Stimulated activated CD4-positive, alpha-beta T cell treated with anti-CD3 and anti-CD28 coated beads, Interleukin-1b, Interleukin-23, amount 100 ng/mL, for 48 hours (primary cell): Measurements from ENCODE around the gene CPSF4L.

Source experiments
- DNase-seq: peaks from one replicate; pipeline ENCODE4 v3.0.0-alpha.2; 2020

Gene CPSF4L

GRCh38 chr17:73289549-73290254 is 28.0 kb upstream of the CPSF4L start:
- DNase-seq, result no peak

- DNase-seq, result no peak
Observed at GRCh38 chr17:73288534-73289302, 27.0 kb upstream of the CPSF4L start.

- DNase-seq, result no peak
Observed at GRCh38 chr17:73286863-73287296, 25.2 kb upstream of the CPSF4L start.

GRCh38 chr17:73285916-73286862 is 24.5 kb upstream of the CPSF4L start:
- DNase-seq, result no peak

DNA sequence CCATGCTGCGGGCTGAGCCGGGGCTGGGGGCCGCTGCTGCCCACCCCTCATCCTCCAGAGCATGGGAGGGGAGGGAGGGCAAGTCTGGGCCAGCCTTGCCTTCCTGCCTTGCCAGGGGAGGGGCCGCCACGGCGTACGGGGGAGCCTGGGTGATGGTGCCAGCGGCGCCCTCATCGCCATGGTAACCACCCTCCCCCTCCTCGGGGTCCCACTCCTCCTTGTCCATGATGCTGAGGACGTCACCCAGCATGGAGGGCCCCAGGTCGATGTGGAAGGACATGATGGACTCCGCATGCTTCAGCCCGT is 23.9 kb upstream of the CPSF4L start:
- no peak for DNase-seq

DNA sequence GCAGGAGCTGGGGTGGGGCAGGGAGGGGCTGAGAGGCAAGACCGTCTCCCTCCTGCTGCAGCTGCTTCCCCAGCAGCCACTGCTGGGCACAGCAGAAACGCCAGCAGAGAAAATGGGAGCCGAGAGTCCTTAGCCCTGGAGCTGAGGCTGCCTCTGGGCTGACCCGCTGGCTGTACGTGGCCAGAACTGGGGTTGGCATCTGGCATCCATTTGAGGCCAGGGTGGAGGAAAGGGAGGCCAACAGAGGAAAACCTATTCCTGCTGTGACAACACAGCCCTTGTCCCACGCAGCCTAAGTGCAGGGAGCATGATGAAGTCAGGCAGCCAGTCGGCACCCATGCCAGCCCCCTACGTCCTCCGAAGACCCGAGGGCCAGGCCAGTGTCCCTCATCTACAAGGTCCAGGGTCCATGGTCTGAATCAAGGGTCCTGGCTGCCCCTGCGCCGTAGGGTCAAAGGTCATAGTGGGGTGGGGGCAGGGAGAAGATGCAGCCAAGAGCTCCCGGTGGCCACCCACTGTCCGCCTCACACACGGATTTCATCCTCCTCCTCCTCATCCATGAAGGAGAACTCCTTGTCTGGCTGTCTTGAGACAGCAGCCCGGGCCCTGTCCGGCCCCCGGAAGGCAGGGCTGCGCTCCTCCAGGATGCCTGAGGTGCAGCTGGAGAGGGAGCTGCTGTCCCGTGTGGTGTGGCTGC is 23.4 kb upstream of the CPSF4L start:
- no peak for DNase-seq

GRCh38 chr17:73284354-73284753 is 22.7 kb upstream of the CPSF4L start:
- DNase-seq, result no peak

- DNase-seq, result no peak
Observed at GRCh38 chr17:73283841-73284282, 22.2 kb upstream of the CPSF4L start.

DNA sequence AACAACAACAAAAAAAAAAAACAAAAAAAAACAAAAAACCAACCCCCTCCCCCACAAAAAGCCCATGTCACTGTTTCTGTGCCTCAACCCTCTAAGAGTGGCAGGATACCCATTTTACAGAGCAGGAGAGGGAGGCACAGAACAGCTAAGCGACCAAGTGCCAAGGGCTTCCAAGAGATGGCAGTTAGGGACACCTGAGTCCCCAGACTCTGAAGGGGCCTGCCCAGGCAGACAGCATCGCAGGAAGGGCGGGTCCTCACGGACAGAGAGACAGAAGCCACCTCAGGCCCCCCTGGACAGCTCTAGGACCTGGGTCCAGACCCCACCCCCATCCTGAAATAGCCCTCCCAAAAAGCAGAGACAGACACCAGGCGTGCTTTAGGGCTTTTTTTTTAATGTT is 21.6 kb upstream of the CPSF4L start:
- DNase-seq, result no peak

- no peak for DNase-seq
Observed at GRCh38 chr17:73282629-73283028, 20.9 kb upstream of the CPSF4L start.

DNA sequence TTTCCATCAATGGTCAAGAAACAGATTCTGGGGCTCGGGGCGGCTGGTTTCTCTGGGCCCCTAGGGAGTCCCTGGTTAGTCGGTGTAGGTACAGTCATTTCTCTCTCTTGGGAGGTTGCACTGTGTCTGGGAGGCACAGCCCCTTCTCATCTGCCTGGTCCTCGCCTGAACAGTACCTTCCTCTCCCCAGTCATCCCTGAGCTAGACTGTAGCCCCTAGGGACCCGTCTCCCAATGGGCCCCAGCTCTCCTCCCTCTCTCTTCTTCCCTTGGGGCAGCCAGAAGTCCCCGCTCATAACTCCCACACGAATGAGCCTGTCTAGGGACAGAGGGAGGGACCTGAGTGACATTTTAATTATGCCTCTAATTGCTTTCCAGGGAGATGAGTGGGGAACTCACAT is 20.2 kb upstream of the CPSF4L start:
- no peak for DNase-seq

GRCh38 chr17:73280191-73280590 is 18.5 kb upstream of the CPSF4L start:
- DNase-seq, result no peak

DNA sequence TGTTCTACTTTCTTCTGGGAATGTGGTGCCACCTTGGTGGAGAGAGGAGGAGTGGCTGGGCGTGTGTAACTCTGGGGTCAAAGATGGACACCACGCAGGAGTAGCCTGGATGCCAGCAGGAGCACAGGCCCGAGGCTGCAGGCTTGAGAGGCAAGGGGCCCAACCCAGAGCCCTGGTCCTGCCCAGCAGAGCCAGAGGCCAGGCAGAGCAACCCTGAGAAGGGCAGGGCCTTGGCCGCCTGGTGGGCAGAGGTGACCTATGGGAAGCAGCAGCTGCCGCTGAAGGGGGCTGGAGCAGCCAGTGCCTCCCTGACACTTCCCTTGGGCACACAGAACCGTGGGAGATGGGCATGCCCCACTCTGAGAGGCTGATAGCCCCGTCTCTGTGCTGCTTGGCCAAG is 18.0 kb upstream of the CPSF4L start:
- no peak for DNase-seq

DNA sequence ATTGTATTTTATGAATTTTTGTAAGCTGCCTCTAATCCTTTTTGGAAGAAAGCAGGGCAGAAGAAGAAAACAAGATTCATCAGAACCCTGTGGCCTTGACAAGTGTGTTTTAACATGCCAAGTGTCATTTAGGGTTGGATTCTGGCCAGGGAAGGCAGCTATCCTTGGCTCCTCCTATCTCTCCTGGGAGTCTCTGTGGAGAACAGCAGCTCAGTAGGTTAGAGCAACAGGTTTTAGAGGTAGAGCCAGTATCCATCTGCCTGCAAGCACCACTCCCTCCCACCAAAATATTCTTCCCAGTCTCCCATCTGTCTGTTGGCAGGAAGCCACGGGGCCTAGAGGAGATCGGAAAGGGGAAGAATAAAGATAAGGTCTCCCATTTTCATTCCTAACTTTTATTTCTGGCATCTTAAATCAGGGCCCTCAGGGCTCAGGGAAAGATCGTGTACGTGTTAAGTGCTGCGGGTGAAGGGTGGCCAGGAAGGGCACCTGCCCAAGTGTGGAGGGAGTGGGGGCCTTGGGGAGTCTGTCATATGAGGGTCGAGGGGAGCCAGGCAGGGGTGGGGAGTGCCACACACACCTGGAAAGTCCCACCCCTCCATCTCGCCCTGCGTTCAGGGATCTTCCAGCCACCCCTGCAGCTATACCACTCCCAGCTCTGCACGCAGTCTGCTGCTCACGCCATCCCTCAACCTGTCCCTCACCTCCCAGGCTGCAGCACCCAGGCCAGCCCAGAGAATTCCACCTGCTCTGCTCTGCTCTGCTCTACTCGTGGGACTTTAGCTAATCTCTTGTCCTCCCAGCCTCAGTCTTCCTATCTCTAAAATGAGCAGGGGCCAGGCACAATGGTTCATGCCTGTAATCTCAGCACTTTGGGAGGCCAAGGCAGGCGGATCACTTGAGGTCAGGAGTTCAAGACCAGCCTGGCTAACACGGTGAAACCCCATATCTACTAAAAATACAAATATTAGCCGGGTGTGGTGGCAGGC is 17.1 kb upstream of the CPSF4L start:
- DNase-seq, result no peak

DNA sequence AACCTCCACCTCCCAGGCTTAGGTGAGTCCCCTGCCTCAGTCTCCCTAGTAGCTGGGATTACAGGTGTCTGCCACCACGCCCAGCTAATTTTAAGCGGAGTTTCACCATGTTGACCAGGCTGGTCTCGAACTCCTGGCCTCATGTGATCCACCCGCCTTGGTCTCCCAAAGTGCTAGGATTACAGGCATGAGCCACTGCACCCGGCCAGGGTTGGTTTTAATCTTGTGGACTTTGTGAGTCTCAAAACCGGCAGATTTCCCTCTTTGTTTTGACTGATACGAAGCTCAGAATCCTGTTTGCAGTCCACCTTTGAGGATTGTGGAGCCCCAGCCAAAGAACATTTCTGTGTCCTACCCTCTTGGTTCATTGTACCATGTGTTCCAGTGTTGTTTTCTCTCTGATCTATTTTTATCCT is 16.4 kb upstream of the CPSF4L start:
- DNase-seq, result no peak

DNA sequence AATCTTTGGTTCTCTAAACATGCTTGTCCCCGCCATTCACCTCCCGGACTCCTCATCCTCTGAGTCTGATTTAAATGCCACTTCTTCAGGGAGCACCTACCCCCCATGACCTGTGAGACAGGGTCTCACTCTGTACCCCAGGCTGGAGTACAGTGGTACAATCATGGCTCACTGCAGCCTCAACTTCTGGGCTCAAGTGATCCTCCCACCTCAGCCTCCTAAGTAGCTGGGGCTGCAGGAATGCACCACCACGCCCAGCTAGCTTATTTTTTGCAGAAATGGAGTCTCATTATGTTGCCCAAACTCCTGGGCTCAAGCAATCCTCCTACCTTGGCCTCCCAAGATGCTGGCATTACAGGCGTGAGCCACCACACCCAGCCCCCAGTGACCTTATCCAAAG is 12.8 kb upstream of the CPSF4L start:
- DNase-seq, result no peak

GRCh38 chr17:73272906-73273218 is 11.2 kb upstream of the CPSF4L start:
- no peak for DNase-seq

DNA sequence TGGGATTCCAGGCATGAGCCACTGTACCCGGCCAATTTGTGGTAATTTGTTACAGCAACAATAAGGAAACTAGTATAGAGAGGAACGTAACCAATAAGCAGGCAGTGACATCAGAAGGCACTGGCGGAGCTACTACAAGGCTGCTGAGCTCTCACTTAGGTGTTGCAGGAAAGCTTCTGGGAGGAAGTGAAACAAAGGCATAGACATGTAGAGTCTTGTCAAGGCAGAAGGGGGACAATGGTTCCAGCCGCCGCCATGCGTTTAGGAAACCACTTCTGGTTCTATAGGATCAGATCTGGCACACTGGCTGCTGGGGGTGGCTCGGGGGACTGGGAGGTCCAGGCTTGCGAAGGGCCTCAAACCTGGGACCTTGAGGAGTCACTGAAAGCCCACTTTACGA is 9.4 kb upstream of the CPSF4L start:
- DNase-seq, result no peak

- no peak for DNase-seq
Observed at GRCh38 chr17:73269791-73270190, 8.1 kb upstream of the CPSF4L start.

- no peak for DNase-seq
Observed at GRCh38 chr17:73269329-73269615, 7.6 kb upstream of the CPSF4L start.

DNA sequence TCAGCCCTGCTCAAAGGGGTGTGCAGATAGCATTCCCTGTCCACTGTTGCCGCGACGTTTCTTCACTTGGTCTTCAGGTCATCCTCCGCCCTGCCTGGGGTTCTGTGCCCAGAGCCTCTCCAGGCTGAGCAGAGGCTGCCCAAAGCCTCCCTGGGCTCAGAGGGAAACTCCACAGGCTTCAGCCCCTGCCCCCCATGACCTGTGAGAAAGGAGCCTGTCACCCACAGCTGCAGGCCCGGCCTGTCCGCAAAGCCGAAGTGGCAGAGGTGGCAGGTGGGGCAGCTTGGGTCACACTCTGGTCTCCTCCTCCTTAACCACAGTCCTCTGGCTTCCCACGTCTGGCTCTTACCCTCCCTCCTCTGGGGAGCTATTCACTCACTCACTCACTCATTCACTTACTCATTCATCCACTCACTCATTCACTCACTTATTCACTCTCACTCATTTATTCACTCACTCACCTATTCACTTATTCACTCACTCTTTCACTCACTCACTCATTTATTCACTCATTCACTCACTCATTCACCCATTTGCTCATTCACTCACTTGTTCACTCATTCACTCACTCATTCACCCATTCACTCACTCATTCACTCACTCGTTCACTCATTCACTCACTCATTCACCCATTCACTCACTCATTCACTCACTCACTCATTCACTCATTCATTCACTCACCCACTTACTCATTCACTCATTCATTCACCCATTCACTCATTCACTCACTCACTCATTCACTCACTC is 7.1 kb upstream of the CPSF4L start:
- no peak for DNase-seq
